Ishikawa (cell line): ENCODE results near the gene LMO2.

Experiments
- CEBPB ChIP-seq: IDR thresholded peaks from 2 replicates; pipeline ENCODE4 v1.6.1; 2012
- CREB1 ChIP-seq: IDR thresholded peaks from 2 replicates; pipeline ENCODE4 v1.6.1; 2012; ENCODE audit warnings: low read depth
- EGR1 ChIP-seq: IDR thresholded peaks from 2 replicates; pipeline ENCODE4 v1.6.1; 2012
- EP300 ChIP-seq: IDR thresholded peaks from 2 replicates; pipeline ENCODE4 v1.6.1; 2012; ENCODE audit warnings: borderline replicate concordance
- FOXM1 ChIP-seq: IDR thresholded peaks from 2 replicates; pipeline ENCODE4 v1.6.1; 2012; ENCODE audit warnings: low read depth, borderline replicate concordance
- MAX ChIP-seq: IDR thresholded peaks from 2 replicates; pipeline ENCODE4 v1.6.1; 2012
- NFIC ChIP-seq: IDR thresholded peaks from 2 replicates; pipeline ENCODE4 v1.6.1; 2012
- RAD21 ChIP-seq: IDR thresholded peaks from 2 replicates; pipeline ENCODE4 v1.6.1; 2012; ENCODE audit warnings: low read depth
- TAF1 ChIP-seq: IDR thresholded peaks from 2 replicates; pipeline ENCODE4 v1.6.1; 2012; ENCODE audit warnings: low read depth, mild to moderate bottlenecking
- TCF12 ChIP-seq: IDR thresholded peaks from 2 replicates; pipeline ENCODE4 v1.6.1; 2012; ENCODE audit warnings: low read depth
- TEAD4 ChIP-seq: IDR thresholded peaks from 2 replicates; pipeline ENCODE4 v1.6.1; 2012
- USF1 ChIP-seq: IDR thresholded peaks from 2 replicates; pipeline ENCODE4 v1.6.1; 2012
- YY1 ChIP-seq: IDR thresholded peaks from 2 replicates; pipeline ENCODE4 v1.6.1; 2012; ENCODE audit warnings: low read depth
- ZBTB7A ChIP-seq: IDR thresholded peaks from 2 replicates; pipeline ENCODE4 v1.6.1; 2012; ENCODE audit warnings: low read depth
- TF ChIP-seq, protein P1 (sequence below): IDR thresholded peaks from 2 replicates; pipeline ENCODE4 v1.6.1; 2012; ENCODE audit warnings: low read depth, mild to moderate bottlenecking

The LMO2 gene

DNA sequence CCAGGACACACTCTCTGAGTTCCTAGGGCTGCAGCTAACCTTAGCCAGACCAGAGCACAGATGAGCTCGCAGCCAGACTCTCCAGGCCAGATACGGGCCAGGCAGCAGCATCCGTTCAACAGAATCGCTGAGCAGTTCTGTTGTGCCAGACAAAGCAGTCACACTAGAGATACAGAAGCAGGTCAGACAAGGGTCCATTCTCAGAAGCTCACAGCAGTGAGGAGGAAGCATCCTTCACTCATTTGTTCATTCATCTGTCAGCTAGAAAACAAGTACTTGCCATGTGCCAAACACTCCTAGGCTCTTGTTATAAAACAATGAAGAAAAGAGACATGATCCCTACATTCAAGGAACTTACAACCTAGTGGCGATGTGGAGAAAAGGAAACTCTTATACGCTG is 2.6 kb downstream of the LMO2 start:
- no peak for TF ChIP-seq TEAD4
- TF ChIP-seq, protein P1, sequence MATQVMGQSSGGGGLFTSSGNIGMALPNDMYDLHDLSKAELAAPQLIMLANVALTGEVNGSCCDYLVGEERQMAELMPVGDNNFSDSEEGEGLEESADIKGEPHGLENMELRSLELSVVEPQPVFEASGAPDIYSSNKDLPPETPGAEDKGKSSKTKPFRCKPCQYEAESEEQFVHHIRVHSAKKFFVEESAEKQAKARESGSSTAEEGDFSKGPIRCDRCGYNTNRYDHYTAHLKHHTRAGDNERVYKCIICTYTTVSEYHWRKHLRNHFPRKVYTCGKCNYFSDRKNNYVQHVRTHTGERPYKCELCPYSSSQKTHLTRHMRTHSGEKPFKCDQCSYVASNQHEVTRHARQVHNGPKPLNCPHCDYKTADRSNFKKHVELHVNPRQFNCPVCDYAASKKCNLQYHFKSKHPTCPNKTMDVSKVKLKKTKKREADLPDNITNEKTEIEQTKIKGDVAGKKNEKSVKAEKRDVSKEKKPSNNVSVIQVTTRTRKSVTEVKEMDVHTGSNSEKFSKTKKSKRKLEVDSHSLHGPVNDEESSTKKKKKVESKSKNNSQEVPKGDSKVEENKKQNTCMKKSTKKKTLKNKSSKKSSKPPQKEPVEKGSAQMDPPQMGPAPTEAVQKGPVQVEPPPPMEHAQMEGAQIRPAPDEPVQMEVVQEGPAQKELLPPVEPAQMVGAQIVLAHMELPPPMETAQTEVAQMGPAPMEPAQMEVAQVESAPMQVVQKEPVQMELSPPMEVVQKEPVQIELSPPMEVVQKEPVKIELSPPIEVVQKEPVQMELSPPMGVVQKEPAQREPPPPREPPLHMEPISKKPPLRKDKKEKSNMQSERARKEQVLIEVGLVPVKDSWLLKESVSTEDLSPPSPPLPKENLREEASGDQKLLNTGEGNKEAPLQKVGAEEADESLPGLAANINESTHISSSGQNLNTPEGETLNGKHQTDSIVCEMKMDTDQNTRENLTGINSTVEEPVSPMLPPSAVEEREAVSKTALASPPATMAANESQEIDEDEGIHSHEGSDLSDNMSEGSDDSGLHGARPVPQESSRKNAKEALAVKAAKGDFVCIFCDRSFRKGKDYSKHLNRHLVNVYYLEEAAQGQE: no peak
- TF ChIP-seq NFIC: no peak
- TF ChIP-seq ZBTB7A: no peak
- TF ChIP-seq EGR1: no peak
- TF ChIP-seq FOXM1: no peak
- TF ChIP-seq TAF1: no peak
- no peak for TF ChIP-seq YY1
- no peak for TF ChIP-seq CREB1
- TF ChIP-seq USF1: no peak
- TF ChIP-seq EP300: no peak
- TF ChIP-seq CEBPB: no peak
- no peak for TF ChIP-seq RAD21
- no peak for TF ChIP-seq MAX
- TF ChIP-seq TCF12: no peak

GRCh38 chr11:33887886-33888285 is 4.0 kb downstream of the LMO2 start:
- TF ChIP-seq NFIC: no peak
- no peak for TF ChIP-seq EP300
- TF ChIP-seq CREB1: no peak
- no peak for TF ChIP-seq TCF12
- TF ChIP-seq TAF1: no peak
- TF ChIP-seq, protein P1: no peak
- no peak for TF ChIP-seq TEAD4
- no peak for TF ChIP-seq EGR1
- TF ChIP-seq RAD21: no peak
- no peak for TF ChIP-seq FOXM1
- no peak for TF ChIP-seq ZBTB7A
- no peak for TF ChIP-seq CEBPB
- TF ChIP-seq USF1: no peak

GRCh38 chr11:33885338-33886005 is 6.4 kb downstream of the LMO2 start:
- TF ChIP-seq MAX: no peak

- no peak for TF ChIP-seq FOXM1
- TF ChIP-seq MAX: no peak
- no peak for TF ChIP-seq EGR1
- no peak for TF ChIP-seq TAF1
- TF ChIP-seq USF1: no peak
- TF ChIP-seq RAD21: no peak
- no peak for TF ChIP-seq TCF12
- no peak for TF ChIP-seq CEBPB
- no peak for TF ChIP-seq YY1
- TF ChIP-seq NFIC: no peak
- no peak for TF ChIP-seq CREB1
- TF ChIP-seq EP300: no peak
- no peak for TF ChIP-seq ZBTB7A
- TF ChIP-seq, protein P1: no peak
- no peak for TF ChIP-seq TEAD4
Observed at GRCh38 chr11:33884601-33885000, 7.3 kb downstream of the LMO2 start.
